HEK293 (cell line): ENCODE data around the gene SULT2B1.

Source experiments
- ATF2 ChIP-seq: fragments of 450-650 bp; formaldehyde crosslinking; IDR thresholded peaks from 2 replicates; pipeline ENCODE4 v1.5.1; 2016; ENCODE audit warnings: missing biosample characterization, missing genetic modification characterization, low read depth
- CTCF ChIP-seq: fragments of 450-650 bp; formaldehyde crosslinking; IDR thresholded peaks from 2 replicates; pipeline ENCODE4 v1.5.1; 2016; ENCODE audit warnings: missing biosample characterization, missing genetic modification characterization
- EGR2 ChIP-seq: fragments of 450-650 bp; formaldehyde crosslinking; IDR thresholded peaks from 2 replicates; pipeline ENCODE4 v1.5.1; 2016; ENCODE audit warnings: low read depth, missing biosample characterization, missing genetic modification characterization
- GLIS2 ChIP-seq: fragments of 450-650 bp; formaldehyde crosslinking; IDR thresholded peaks from 2 replicates; pipeline ENCODE4 v1.5.1; 2016; ENCODE audit warnings: missing biosample characterization, missing genetic modification characterization
- HOXC10 ChIP-seq: sonication (generic); formaldehyde crosslinking; IDR thresholded peaks from 2 replicates; pipeline ENCODE4 v1.8.1; 2023; ENCODE audit warnings: mild to moderate bottlenecking, missing genetic modification reagents
- KLF17 ChIP-seq: fragments of 450-650 bp; formaldehyde crosslinking; IDR thresholded peaks from 2 replicates; pipeline ENCODE4 v1.5.1; 2016; ENCODE audit warnings: missing biosample characterization, missing genetic modification characterization
- KLF9 ChIP-seq: fragments of 450-650 bp; formaldehyde crosslinking; IDR thresholded peaks from 2 replicates; pipeline ENCODE4 v1.5.1; 2016; ENCODE audit warnings: missing biosample characterization, missing genetic modification characterization, low read depth
- MZF1 ChIP-seq: fragments of 450-650 bp; formaldehyde crosslinking; IDR thresholded peaks from 2 replicates; pipeline ENCODE4 v1.5.1; 2017; ENCODE audit warnings: missing biosample characterization, missing genetic modification characterization, borderline replicate concordance
- OSR2 ChIP-seq: fragments of 450-650 bp; formaldehyde crosslinking; IDR thresholded peaks from 2 replicates; pipeline ENCODE4 v1.5.1; 2016; ENCODE audit warnings: missing biosample characterization, missing genetic modification characterization
- ZBTB44 ChIP-seq: fragments of 450-650 bp; IDR thresholded peaks from 2 replicates; pipeline ENCODE4 v1.5.1; 2018; ENCODE audit warnings: missing biosample characterization, mild to moderate bottlenecking, missing genetic modification characterization
- ZBTB48 ChIP-seq: fragments of 450-650 bp; formaldehyde crosslinking; IDR thresholded peaks from 2 replicates; pipeline ENCODE4 v1.5.1; 2016; ENCODE audit warnings: missing biosample characterization, missing genetic modification characterization
- ZFP37 ChIP-seq: fragments of 450-650 bp; formaldehyde crosslinking; IDR thresholded peaks from 2 replicates; pipeline ENCODE4 v1.5.1; 2016; ENCODE audit warnings: missing biosample characterization, missing genetic modification characterization
- ZNF112 ChIP-seq: fragments of 450-650 bp; formaldehyde crosslinking; IDR thresholded peaks from 2 replicates; pipeline ENCODE4 v1.5.0; 2017; ENCODE audit warnings: missing biosample characterization, missing genetic modification characterization
- ZNF114 ChIP-seq: fragments of 450-650 bp; formaldehyde crosslinking; IDR thresholded peaks from 2 replicates; pipeline ENCODE4 v1.5.0; 2017; ENCODE audit warnings: missing biosample characterization, missing genetic modification characterization
- ZNF138 ChIP-seq: fragments of 450-650 bp; formaldehyde crosslinking; IDR thresholded peaks from 2 replicates; pipeline ENCODE4 v1.5.1; 2016; ENCODE audit warnings: missing biosample characterization, missing genetic modification characterization, borderline replicate concordance
- ZNF280C ChIP-seq: fragments of 450-650 bp; formaldehyde crosslinking; IDR thresholded peaks from 2 replicates; pipeline ENCODE4 v1.5.1; 2016; ENCODE audit warnings: missing biosample characterization, missing genetic modification characterization
- ZNF292 ChIP-seq: fragments of 450-650 bp; formaldehyde crosslinking; IDR thresholded peaks from 2 replicates; pipeline ENCODE4 v1.5.1; 2016; ENCODE audit warnings: low read depth, missing biosample characterization, missing genetic modification characterization, borderline replicate concordance
- ZNF416 ChIP-seq: fragments of 450-650 bp; formaldehyde crosslinking; IDR thresholded peaks from 2 replicates; pipeline ENCODE4 v1.5.1; 2016; ENCODE audit warnings: missing biosample characterization, missing genetic modification characterization
- ZNF529 ChIP-seq: fragments of 450-650 bp; formaldehyde crosslinking; IDR thresholded peaks from 2 replicates; pipeline ENCODE4 v1.5.1; 2017; ENCODE audit warnings: missing genetic modification characterization, missing biosample characterization; ENCODE audit not compliant: insufficient replicate concordance
- ZNF549 ChIP-seq: fragments of 450-650 bp; IDR thresholded peaks from 2 replicates; pipeline ENCODE4 v1.5.1; 2018; ENCODE audit warnings: missing biosample characterization, missing genetic modification characterization, mild to moderate bottlenecking, inconsistent platforms, moderate library complexity
- ZNF621 ChIP-seq: fragments of 450-650 bp; formaldehyde crosslinking; IDR thresholded peaks from 2 replicates; pipeline ENCODE4 v1.5.1; 2017; ENCODE audit warnings: missing biosample characterization, missing genetic modification characterization
- ZNF629 ChIP-seq: fragments of 450-650 bp; formaldehyde crosslinking; IDR thresholded peaks from 2 replicates; pipeline ENCODE4 v1.5.1; 2017; ENCODE audit warnings: missing biosample characterization, missing genetic modification characterization
- ZNF704 ChIP-seq: fragments of 450-650 bp; formaldehyde crosslinking; IDR thresholded peaks from 2 replicates; pipeline ENCODE4 v1.5.1; 2016; ENCODE audit warnings: missing biosample characterization, missing genetic modification characterization
- ZNF768 ChIP-seq: fragments of 450-650 bp; formaldehyde crosslinking; IDR thresholded peaks from 2 replicates; pipeline ENCODE4 v1.5.1; 2018; ENCODE audit warnings: missing biosample characterization, mild to moderate bottlenecking, missing genetic modification characterization
- ZNF785 ChIP-seq: fragments of 450-650 bp; formaldehyde crosslinking; IDR thresholded peaks from 2 replicates; pipeline ENCODE4 v1.5.1; 2016; ENCODE audit warnings: missing biosample characterization, missing genetic modification characterization
- ZNF843 ChIP-seq: fragments of 450-650 bp; formaldehyde crosslinking; IDR thresholded peaks from 2 replicates; pipeline ENCODE4 v1.5.1; 2016; ENCODE audit warnings: missing biosample characterization, missing genetic modification characterization
- ZSCAN4 ChIP-seq: fragments of 450-650 bp; formaldehyde crosslinking; IDR thresholded peaks from 2 replicates; pipeline ENCODE4 v1.5.1; 2017; ENCODE audit warnings: missing biosample characterization, missing genetic modification characterization

The SULT2B1 gene

GRCh38 chr19:48634424-48635262 lies 82.7 kb downstream of the SULT2B1 start (continued):
- no peak for TF ChIP-seq ZNF843 (tag by site-specific recombination)
- TF ChIP-seq ZNF629 = no peak; the same call in 1 of the 2 replicates
- TF ChIP-seq ZNF112 (tag by site-specific recombination) = no peak
- TF ChIP-seq HOXC10 (CRISPR knock-in tag) = no peak
- no peak for TF ChIP-seq ZNF416 (tag by site-specific recombination)
- no peak for TF ChIP-seq ZBTB44
- TF ChIP-seq GLIS2 (tag by site-specific recombination) = peak; percentile 81
- no peak for TF ChIP-seq ZNF292 (tag by site-specific recombination)
- peak; percentile 88 for TF ChIP-seq EGR2 (tag by site-specific recombination)
- TF ChIP-seq ZNF768 (tag by site-specific recombination) = no peak
- no peak for TF ChIP-seq ZNF549 (tag by site-specific recombination)
- no peak for TF ChIP-seq OSR2 (tag by site-specific recombination)
- no peak for TF ChIP-seq ZNF704 (tag by site-specific recombination)
- TF ChIP-seq ZFP37 (tag by site-specific recombination) = 0 out of 2 replicates have a peak, but pooled peaks have one; percentile 20
- peak; percentile 59 for TF ChIP-seq ZBTB48
- peak; percentile 32; the same call in 1 of the 2 replicates for TF ChIP-seq KLF17 (tag by site-specific recombination)
- no peak for TF ChIP-seq ZNF138 (tag by site-specific recombination)
- TF ChIP-seq ZNF621 (tag by site-specific recombination) = no peak
- TF ChIP-seq ATF2 (tag by site-specific recombination) = no peak
- no peak for TF ChIP-seq CTCF
- no peak for TF ChIP-seq ZNF280C (tag by site-specific recombination)
- no peak for TF ChIP-seq ZSCAN4 (tag by site-specific recombination)
- no peak for TF ChIP-seq ZNF529
- TF ChIP-seq KLF9 (tag by site-specific recombination) = peak; percentile 95
- no peak for TF ChIP-seq ZNF114 (tag by site-specific recombination)
- TF ChIP-seq MZF1 (tag by site-specific recombination) = 0 out of 2 replicates have a peak, but pooled peaks have one; percentile 46
- TF ChIP-seq ZNF785 (tag by site-specific recombination) = no peak; the same call in 1 of the 2 replicates
